ENCODE measurements around the gene NMNAT2. TPM values are rescaled to one million over a fixed set of nuclear protein-coding genes. Genes with fewer than 3 reads are reported as not detected.

The NMNAT2 gene
- total and polyA plus RNA-seq, 10 of the 15 experiments (the other 5 are each of a cell fraction or from before 2014, with no cell fraction given): 0.02 to 2.0 (median 0.60) TPM

DNA sequence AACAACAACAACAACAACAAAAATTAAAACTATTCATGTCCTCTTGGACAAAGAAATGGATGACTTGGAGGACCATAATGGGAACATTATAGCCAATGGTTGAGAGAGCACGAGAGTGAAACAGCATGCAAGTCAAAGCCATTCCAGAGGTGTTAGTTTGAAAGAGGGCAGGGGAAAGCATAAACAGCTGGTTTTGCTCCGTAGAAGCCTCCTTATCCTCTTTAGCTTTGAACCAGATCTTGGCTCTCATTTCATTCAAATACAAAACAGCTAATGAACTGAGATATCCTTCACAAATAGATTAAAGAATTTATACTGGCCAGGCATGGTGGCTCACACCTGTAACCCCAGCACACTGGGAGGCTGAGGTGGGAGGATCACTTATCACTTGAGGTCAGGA lies 45.4 kb upstream of the NMNAT2 start (continued):
- TF ChIP-seq NFXL1 (IDR thresholded peaks at IDR 0.05; ENCODE audit: borderline replicate concordance): no peak

DNA sequence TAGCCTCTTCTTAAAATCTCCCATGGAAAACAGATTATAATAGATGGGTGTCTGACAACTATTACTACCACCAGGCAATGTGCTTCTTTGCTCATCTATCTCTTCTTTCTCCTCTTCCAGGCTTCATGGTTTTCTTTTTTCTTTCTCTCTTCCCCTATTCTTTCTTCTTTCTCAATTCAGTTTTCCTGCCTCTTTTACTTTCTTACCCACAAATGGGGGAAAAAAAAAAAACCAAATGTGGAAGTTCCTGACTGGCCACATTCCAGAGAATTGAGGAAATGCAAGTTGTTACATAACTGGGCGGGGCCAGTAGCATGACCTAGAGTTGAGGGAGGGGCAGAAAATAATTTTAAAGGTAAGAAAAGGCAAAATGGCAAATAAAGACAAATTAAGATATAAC lies 43.2 kb upstream of the NMNAT2 start:
- H3K9me3 ChIP-seq (replicated peaks; ENCODE audit: control insufficient read depth, insufficient read depth, low read length): no peaks in the 10 kb centered on the region
- H3K4me3 ChIP-seq: no peak overlapping the region
- H3K79me2 ChIP-seq (ENCODE audit: control insufficient read depth, insufficient read depth, low read length): no peaks in the 10 kb centered on the region
- CTCF ChIA-PET: no interaction called here
- H3K27me3 ChIP-seq (replicated peaks in 1 of 2; ENCODE audit: control insufficient read depth in 2 of 2, insufficient read depth in 2 of 2, low read length in 1 of 2): no peaks in the 10 kb centered on the region; a peak in 1 of 4 replicates
- 18% methylated on average over 1 of the region's 1 CpG for WGBS (ENCODE audit: insufficient coverage, insufficient replicate concordance, low lambda C conversion rate, missing lambda C conversion rate)
- no peaks in the 10 kb centered on the region for H3K36me3 ChIP-seq (ENCODE audit: control insufficient read depth in 2 of 2, insufficient read depth in 2 of 2, low read length in 1 of 2)
- no peaks in the 10 kb centered on the region for H4K20me1 ChIP-seq (ENCODE audit: control insufficient read depth, insufficient read depth)
- H2AFZ ChIP-seq (ENCODE audit: control insufficient read depth, low read depth, low read length): no peak overlapping the region
- FAIRE-seq (no peak), ATAC-seq (no peak), DNase-seq (ENCODE audit: low read depth, low spot score) (no peak)
- H3K4me1 ChIP-seq (ENCODE audit: control insufficient read depth, insufficient read depth, low read length): no peaks in the 10 kb centered on the region
- RAD21 ChIA-PET (ENCODE audit: unreplicated experiment): no interaction called here
- no peak for TF ChIP-seq TCF3 (IDR thresholded peaks at IDR 0.05; ENCODE audit: borderline replicate concordance, insufficient read depth, low read depth, low read length)
- no peak for TF ChIP-seq SREBF2 (IDR thresholded peaks at IDR 0.05; ENCODE audit: low read length)
- no peak for TF ChIP-seq ZBTB33 (IDR thresholded peaks at IDR 0.05)
- no peak for TF ChIP-seq MYB (IDR thresholded peaks at IDR 0.05; ENCODE audit: borderline replicate concordance, low read depth, low read length)
- TF ChIP-seq, protein P1, sequence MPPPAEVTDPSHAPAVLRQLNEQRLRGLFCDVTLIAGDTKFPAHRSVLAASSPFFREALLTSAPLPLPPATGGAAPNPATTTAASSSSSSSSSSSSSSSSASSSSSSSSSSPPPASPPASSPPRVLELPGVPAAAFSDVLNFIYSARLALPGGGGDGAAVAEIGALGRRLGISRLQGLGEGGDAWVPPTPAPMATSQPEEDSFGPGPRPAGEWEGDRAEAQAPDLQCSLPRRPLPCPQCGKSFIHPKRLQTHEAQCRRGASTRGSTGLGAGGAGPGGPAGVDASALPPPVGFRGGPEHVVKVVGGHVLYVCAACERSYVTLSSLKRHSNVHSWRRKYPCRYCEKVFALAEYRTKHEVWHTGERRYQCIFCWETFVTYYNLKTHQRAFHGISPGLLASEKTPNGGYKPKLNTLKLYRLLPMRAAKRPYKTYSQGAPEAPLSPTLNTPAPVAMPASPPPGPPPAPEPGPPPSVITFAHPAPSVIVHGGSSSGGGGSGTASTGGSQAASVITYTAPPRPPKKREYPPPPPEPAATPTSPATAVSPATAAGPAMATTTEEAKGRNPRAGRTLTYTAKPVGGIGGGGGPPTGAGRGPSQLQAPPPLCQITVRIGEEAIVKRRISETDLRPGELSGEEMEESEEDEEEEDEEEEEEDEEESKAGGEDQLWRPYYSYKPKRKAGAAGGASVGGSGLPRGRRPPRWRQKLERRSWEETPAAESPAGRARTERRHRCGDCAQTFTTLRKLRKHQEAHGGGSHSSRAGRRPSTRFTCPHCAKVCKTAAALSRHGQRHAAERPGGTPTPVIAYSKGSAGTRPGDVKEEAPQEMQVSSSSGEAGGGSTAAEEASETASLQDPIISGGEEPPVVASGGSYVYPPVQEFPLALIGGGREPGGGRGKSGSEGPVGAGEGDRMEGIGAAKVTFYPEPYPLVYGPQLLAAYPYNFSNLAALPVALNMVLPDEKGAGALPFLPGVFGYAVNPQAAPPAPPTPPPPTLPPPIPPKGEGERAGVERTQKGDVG (CRISPR knock-in tag; IDR thresholded peaks at IDR 0.05): no peak
- TF ChIP-seq MEF2A (IDR thresholded peaks at IDR 0.05; ENCODE audit: insufficient read depth, low read depth, low read length): no peak
- TF ChIP-seq ETV6 (conservative IDR thresholded peaks at IDR 0.05 in 1 of 2, IDR thresholded peaks at IDR 0.05 in 1 of 2; ENCODE audit: borderline replicate concordance in 1 of 2, low read depth in 1 of 2): no peak
- TF ChIP-seq BCL11A (IDR thresholded peaks at IDR 0.05; ENCODE audit: low read depth, low read length): no peak
- no peak for TF ChIP-seq EZH2 (IDR thresholded peaks at IDR 0.05; ENCODE audit: borderline replicate concordance, control insufficient read depth, low read depth, low read length)
- TF ChIP-seq, protein P2, sequence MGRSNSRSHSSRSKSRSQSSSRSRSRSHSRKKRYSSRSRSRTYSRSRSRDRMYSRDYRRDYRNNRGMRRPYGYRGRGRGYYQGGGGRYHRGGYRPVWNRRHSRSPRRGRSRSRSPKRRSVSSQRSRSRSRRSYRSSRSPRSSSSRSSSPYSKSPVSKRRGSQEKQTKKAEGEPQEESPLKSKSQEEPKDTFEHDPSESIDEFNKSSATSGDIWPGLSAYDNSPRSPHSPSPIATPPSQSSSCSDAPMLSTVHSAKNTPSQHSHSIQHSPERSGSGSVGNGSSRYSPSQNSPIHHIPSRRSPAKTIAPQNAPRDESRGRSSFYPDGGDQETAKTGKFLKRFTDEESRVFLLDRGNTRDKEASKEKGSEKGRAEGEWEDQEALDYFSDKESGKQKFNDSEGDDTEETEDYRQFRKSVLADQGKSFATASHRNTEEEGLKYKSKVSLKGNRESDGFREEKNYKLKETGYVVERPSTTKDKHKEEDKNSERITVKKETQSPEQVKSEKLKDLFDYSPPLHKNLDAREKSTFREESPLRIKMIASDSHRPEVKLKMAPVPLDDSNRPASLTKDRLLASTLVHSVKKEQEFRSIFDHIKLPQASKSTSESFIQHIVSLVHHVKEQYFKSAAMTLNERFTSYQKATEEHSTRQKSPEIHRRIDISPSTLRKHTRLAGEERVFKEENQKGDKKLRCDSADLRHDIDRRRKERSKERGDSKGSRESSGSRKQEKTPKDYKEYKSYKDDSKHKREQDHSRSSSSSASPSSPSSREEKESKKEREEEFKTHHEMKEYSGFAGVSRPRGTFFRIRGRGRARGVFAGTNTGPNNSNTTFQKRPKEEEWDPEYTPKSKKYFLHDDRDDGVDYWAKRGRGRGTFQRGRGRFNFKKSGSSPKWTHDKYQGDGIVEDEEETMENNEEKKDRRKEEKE (IDR thresholded peaks at IDR 0.05): no peak
- no peak for TF ChIP-seq STAT1 (conservative IDR thresholded peaks at IDR 0.05)
- TF ChIP-seq NFIC (IDR thresholded peaks at IDR 0.05; ENCODE audit: low read depth, low read length): no peak
- no peak overlapping the region for H3K27ac ChIP-seq (ENCODE audit: control insufficient read depth, insufficient read depth)
- SMC1A ChIA-PET (ENCODE audit: uncharacterized antibody, unreplicated experiment): no interaction called here
- in situ Hi-C loops (cut with MboI): no loop called here
- BruUV-seq (replicated peaks): no TSS peak
- intact Hi-C loops (cut with micrococcal nuclease; ENCODE audit: unreplicated experiment): no loop called here
- POLR2A ChIA-PET: no interaction called here
- no peak overlapping the region for H3K4me2 ChIP-seq (ENCODE audit: control insufficient read depth, insufficient read depth)
- H3K9ac ChIP-seq (ENCODE audit: control insufficient read depth, insufficient read depth, low read length): no peak overlapping the region

Measured in GM12878 (cell line).